ENCODE results near the gene LRRFIP1. TPM values are rescaled to one million over a fixed set of nuclear protein-coding genes. Genes with fewer than 3 reads are reported as not detected.
A peak's percentile ranks its signal among the peaks of the same experiment; 100 is the strongest.

LRRFIP1 gene
- total RNA-seq, 2 donors from 2014 or later = 125 to 203 TPM

- no peak for ATAC-seq
- no peak overlapping the region for H3K4me3 Mint-ChIP-seq
- no peaks in the 10 kb centered on the region for H3K36me3 Mint-ChIP-seq
- H3K9me3 Mint-ChIP-seq = no peaks in the 10 kb centered on the region
- peaks cover 2 to 14% of the 10 kb centered on the region in 2 donors for H3K27me3 Mint-ChIP-seq
- H3K4me1 Mint-ChIP-seq (ENCODE audit: low read depth in 2 of 2) = peaks cover 8 to 10% of the 10 kb centered on the region in 2 donors
- H3K27ac Mint-ChIP-seq = no peak overlapping the region
- no peak for DNase-seq (ENCODE audit: low spot score)
Observed at GRCh38 chr2:237617587-237617982, 9.8 kb upstream of the LRRFIP1 start.

GRCh38 chr2:237618449-237618848 lies 8.9 kb upstream of the LRRFIP1 start:
- Mint-ChIP-seq H3K27ac (no peak overlapping the region), H3K9me3 (no peaks in the 10 kb centered on the region), H3K27me3 (peaks cover 3 to 14% of the 10 kb centered on the region in 2 donors), H3K36me3 (no peaks in the 10 kb centered on the region), H3K4me3 (no peak overlapping the region), H3K4me1 (ENCODE audit: low read depth in 2 of 2) (peaks cover 8 to 10% of the 10 kb centered on the region in 2 donors)
- no peak for DNase-seq (ENCODE audit: low spot score)
- no peak for ATAC-seq

- Mint-ChIP-seq H3K36me3 (no peaks in the 10 kb centered on the region), H3K9me3 (no peaks in the 10 kb centered on the region), H3K27me3 (peaks cover 15 to 24% of the 10 kb centered on the region in 2 donors), H3K27ac (no peak overlapping the region), H3K4me1 (ENCODE audit: low read depth in 2 of 2) (peaks cover 0 to 10% of the 10 kb centered on the region in 2 donors), H3K4me3 (no peak overlapping the region)
- no peak for ATAC-seq
- no peak for DNase-seq (ENCODE audit: low spot score)
Observed at GRCh38 chr2:237623428-237624403, 3.7 kb upstream of the LRRFIP1 start.

GRCh38 chr2:237624565-237624964 lies 2.8 kb upstream of the LRRFIP1 start:
- Mint-ChIP-seq H3K27ac (no peak overlapping the region), H3K27me3 (peaks cover 20 to 27% of the 10 kb centered on the region in 2 donors)

GRCh38 chr2:237625216-237625705 lies 2.1 kb upstream of the LRRFIP1 start:
- no peaks in the 10 kb centered on the region for H3K36me3 Mint-ChIP-seq
- ATAC-seq (no peak), DNase-seq (ENCODE audit: low spot score) (no peak)
- peaks cover 0 to 13% of the 10 kb centered on the region in 2 donors for H3K4me1 Mint-ChIP-seq (ENCODE audit: low read depth in 2 of 2)
- peak overlapping the region; percentile 6 for H3K4me3 Mint-ChIP-seq
- no peaks in the 10 kb centered on the region for H3K9me3 Mint-ChIP-seq
- H3K27me3 Mint-ChIP-seq = peaks cover 27 to 31% of the 10 kb centered on the region in 2 donors
- H3K27ac Mint-ChIP-seq = no peak overlapping the region

More at GRCh38 chr2:237624565-237624964, 2.8 kb upstream of the LRRFIP1 start:
- no peaks in the 10 kb centered on the region for H3K36me3 Mint-ChIP-seq
- ATAC-seq (no peak), DNase-seq (ENCODE audit: low spot score) (no peak)
- H3K4me3 Mint-ChIP-seq = no peak overlapping the region
- H3K4me1 Mint-ChIP-seq (ENCODE audit: low read depth in 2 of 2) = peaks cover 0 to 10% of the 10 kb centered on the region in 2 donors
- no peaks in the 10 kb centered on the region for H3K9me3 Mint-ChIP-seq

GRCh38 chr2:237625777-237626176 lies 1.6 kb upstream of the LRRFIP1 start:
- H3K4me1 Mint-ChIP-seq (ENCODE audit: low read depth in 2 of 2) = peaks cover 0 to 15% of the 10 kb centered on the region in 2 donors
- H3K27ac Mint-ChIP-seq = no peak overlapping the region
- ATAC-seq (no peak), DNase-seq (ENCODE audit: low spot score) (no peak)
- H3K9me3 Mint-ChIP-seq = no peaks in the 10 kb centered on the region
- peaks cover 28 to 32% of the 10 kb centered on the region in 2 donors for H3K27me3 Mint-ChIP-seq
- H3K36me3 Mint-ChIP-seq = no peaks in the 10 kb centered on the region
- H3K4me3 Mint-ChIP-seq = peak overlapping the region; percentile 6

- Mint-ChIP-seq H3K27ac (no peak overlapping the region), H3K36me3 (no peaks in the 10 kb centered on the region), H3K4me1 (ENCODE audit: low read depth in 2 of 2) (peaks cover 0 to 20% of the 10 kb centered on the region in 2 donors), H3K9me3 (no peaks in the 10 kb centered on the region), H3K4me3 (peak overlapping the region; percentile 56), H3K27me3 (peaks cover 28 to 38% of the 10 kb centered on the region in 2 donors)
- DNase-seq (ENCODE audit: low spot score) (no peak), ATAC-seq (peak in 1 of 2 donors; percentile 19)
Observed at GRCh38 chr2:237626813-237627440, 460 bp upstream of the LRRFIP1 start.

GRCh38 chr2:237628247-237629187 lies 1.1 kb downstream of the LRRFIP1 start:
- Mint-ChIP-seq H3K27ac (no peak overlapping the region), H3K4me1 (ENCODE audit: low read depth in 2 of 2) (peaks cover 0 to 20% of the 10 kb centered on the region in 2 donors), H3K4me3 (peak overlapping the region; percentile 66), H3K9me3 (no peaks in the 10 kb centered on the region), H3K27me3 (peaks cover 28 to 35% of the 10 kb centered on the region in 2 donors), H3K36me3 (no peaks in the 10 kb centered on the region)
- ATAC-seq (no peak), DNase-seq (ENCODE audit: low spot score) (no peak)

- Mint-ChIP-seq H3K36me3 (no peaks in the 10 kb centered on the region), H3K27ac (no peak overlapping the region), H3K9me3 (no peaks in the 10 kb centered on the region), H3K4me3 (no peak overlapping the region), H3K4me1 (ENCODE audit: low read depth in 2 of 2) (peaks cover 0 to 20% of the 10 kb centered on the region in 2 donors), H3K27me3 (peaks cover 28 to 35% of the 10 kb centered on the region in 2 donors)
- no peak for ATAC-seq
- no peak for DNase-seq (ENCODE audit: low spot score)
Observed at GRCh38 chr2:237629188-237629534, 1.8 kb downstream of the LRRFIP1 start.

GRCh38 chr2:237629739-237630138 lies 2.4 kb downstream of the LRRFIP1 start:
- Mint-ChIP-seq H3K4me1 (ENCODE audit: low read depth in 2 of 2) (peaks cover 0 to 20% of the 10 kb centered on the region in 2 donors), H3K36me3 (no peaks in the 10 kb centered on the region), H3K27me3 (peaks cover 28 to 35% of the 10 kb centered on the region in 2 donors), H3K9me3 (no peaks in the 10 kb centered on the region), H3K27ac (peak overlapping the region in 1 of 2 donors; percentile 28), H3K4me3 (no peak overlapping the region)
- DNase-seq (ENCODE audit: low spot score) = no peak
- no peak for ATAC-seq

GRCh38 chr2:237630216-237631000 lies 3.0 kb downstream of the LRRFIP1 start:
- H3K27me3 Mint-ChIP-seq = peaks cover 28 to 32% of the 10 kb centered on the region in 2 donors
- H3K4me3 Mint-ChIP-seq = no peak overlapping the region
- DNase-seq (ENCODE audit: low spot score) (no peak), ATAC-seq (peak in 1 of 2 donors; percentile 8)
- no peaks in the 10 kb centered on the region for H3K36me3 Mint-ChIP-seq
- H3K9me3 Mint-ChIP-seq = peaks cover 2% of the 10 kb centered on the region
- peaks cover 0 to 16% of the 10 kb centered on the region in 2 donors for H3K4me1 Mint-ChIP-seq (ENCODE audit: low read depth in 2 of 2)
- H3K27ac Mint-ChIP-seq = peak overlapping the region in 1 of 2 donors; percentile 28

- peaks cover under 1 to 12% of the 10 kb centered on the region in 2 donors for H3K4me1 Mint-ChIP-seq (ENCODE audit: low read depth in 2 of 2)
- H3K27me3 Mint-ChIP-seq = peaks cover 27 to 28% of the 10 kb centered on the region in 2 donors
- ATAC-seq (no peak), DNase-seq (ENCODE audit: low spot score) (no peak)
- peaks cover 2% of the 10 kb centered on the region for H3K9me3 Mint-ChIP-seq
- no peak overlapping the region for H3K4me3 Mint-ChIP-seq
- H3K36me3 Mint-ChIP-seq = peaks cover under 1% of the 10 kb centered on the region
- no peak overlapping the region for H3K27ac Mint-ChIP-seq
Observed at GRCh38 chr2:237631007-237631785, 3.8 kb downstream of the LRRFIP1 start.
